ENCODE data around the gene APOL1. TPM values are rescaled to one million over a fixed set of nuclear protein-coding genes. Genes with fewer than 3 reads are reported as not detected.

The APOL1 gene
- total and polyA plus RNA-seq, 9 of the 15 experiments (the other 6 are each of a cell fraction or from before 2014, with no cell fraction given): 2.5 to 9.7 (median 5.6) TPM

GRCh38 chr22:36311386-36312085, 58.6 kb downstream of the APOL1 start:
- H3K9me3 ChIP-seq (replicated peaks; ENCODE audit: control insufficient read depth, insufficient read depth, low read depth, low read length): no peaks in the 10 kb centered on the region
- FAIRE-seq (no peak), ATAC-seq (no peak), DNase-seq (ENCODE audit: extremely low read depth in 1 of 4, low spot score in 3 of 4) (no peak)
- POLR2A ChIA-PET: interaction anchor here (1.4 to 1.6 kb wide), 2 partner anchors 10 to 16 kb away, joined by 5 to 8 read pairs; no protein-coding TSS in a partner anchor
- no peak overlapping the region for H3K27ac ChIP-seq (ENCODE audit: extremely low read depth, low read depth, low read length)
- no peaks in the 10 kb centered on the region for H3K27me3 ChIP-seq (ENCODE audit: control insufficient read depth in 2 of 2, insufficient read depth in 2 of 2, low read length in 2 of 2)
- intact Hi-C loops (cut with micrococcal nuclease) (no loop called here), in situ Hi-C loops (cut with MboI) (no loop called here)
- no peaks in the 10 kb centered on the region for H4K20me1 ChIP-seq (replicated peaks; ENCODE audit: control insufficient read depth, insufficient read depth, low read length)
- H3K9me1 ChIP-seq (ENCODE audit: control insufficient read depth, insufficient read depth, low read length): no peaks in the 10 kb centered on the region
- no peak overlapping the region for H2AFZ ChIP-seq (ENCODE audit: low read depth, low read length)
- no peak overlapping the region for H3K9ac ChIP-seq (ENCODE audit: insufficient read depth in 1 of 2, low read depth in 2 of 2, low read length in 2 of 2)
- peaks cover 69% of the 10 kb centered on the region; the same call in 2 of the 3 replicates for H3K36me3 ChIP-seq (ENCODE audit: control insufficient read depth, insufficient read depth, low read length)
- no peaks in the 10 kb centered on the region for H3K4me1 ChIP-seq (replicated peaks in 1 of 2; ENCODE audit: control insufficient read depth in 2 of 2, insufficient read depth in 2 of 2, low read length in 2 of 2)
- WGBS (ENCODE audit: insufficient coverage, low coverage, missing lambda C conversion rate): 77% methylated on average over 15 of the region's 18 CpGs
- H3K79me2 ChIP-seq (ENCODE audit: control insufficient read depth, insufficient read depth, low read length): no peaks in the 10 kb centered on the region
- CTCF ChIA-PET (ENCODE audit: low intra/inter-chr PET ratio): interaction anchor here (0.6 kb wide), 1 partner anchor 157 kb away, joined by 3 read pairs; no protein-coding TSS in a partner anchor
- BruUV-seq (replicated peaks): no TSS peak
- H3K4me2 ChIP-seq (ENCODE audit: insufficient read depth, low read length): no peak overlapping the region
- no peak overlapping the region for H3K4me3 ChIP-seq
- no peak for TF ChIP-seq RHOXF2B (CRISPR knock-in tag; conservative IDR thresholded peaks at IDR 0.05)
- no peak for TF ChIP-seq ATF2 (CRISPR knock-in tag; IDR thresholded peaks at IDR 0.05)
- TF ChIP-seq SRSF7 (optimal IDR thresholded peaks at IDR 0.05; ENCODE audit: low read depth, low read length): no peak
- no peak for TF ChIP-seq FOXM1 (IDR thresholded peaks at IDR 0.05; ENCODE audit: low read depth)
- TF ChIP-seq FOXM1 (CRISPR knock-in tag; IDR thresholded peaks at IDR 0.05; ENCODE audit: low read depth): no peak
- no peak for TF ChIP-seq MAFF (IDR thresholded peaks at IDR 0.05; ENCODE audit: low read length)
- peak; percentile 42; the same call in 1 of the 2 replicates for TF ChIP-seq BCOR (IDR thresholded peaks at IDR 0.05)
- TF ChIP-seq THAP7 (CRISPR knock-in tag; IDR thresholded peaks at IDR 0.05): no peak
- no peak for TF ChIP-seq KAT8 (IDR thresholded peaks at IDR 0.05; ENCODE audit: low read depth)
- no peak for TF ChIP-seq ZNF3 (CRISPR knock-in tag; IDR thresholded peaks at IDR 0.05)
- no peak for TF ChIP-seq HSF4 (CRISPR knock-in tag; IDR thresholded peaks at IDR 0.05; ENCODE audit: borderline replicate concordance)
- no peak for TF ChIP-seq KAT7 (CRISPR knock-in tag; IDR thresholded peaks at IDR 0.05; ENCODE audit: borderline replicate concordance)
- TF ChIP-seq ZNF274 (IDR thresholded peaks at IDR 0.05; ENCODE audit: borderline replicate concordance, low read depth, low read length): no peak
- TF ChIP-seq L3MBTL2 (IDR thresholded peaks at IDR 0.05): no peak
- no peak for TF ChIP-seq ZNF780A (CRISPR knock-in tag; IDR thresholded peaks at IDR 0.05)
- no peak for TF ChIP-seq ZBTB11 (CRISPR knock-in tag; IDR thresholded peaks at IDR 0.05)
- no peak for TF ChIP-seq MCM2 (IDR thresholded peaks at IDR 0.05; ENCODE audit: low read depth)

All from K562 (cell line).